ENCODE results near the gene OR6A2.

The OR6A2 gene

GRCh38 chr11:6742260-6742659, 57.2 kb downstream of the OR6A2 start:
- Histone ChIP-seq H4K20me1 (ENCODE audit: insufficient read depth) (no peaks in the 10 kb centered on the region), H3K79me2 (ENCODE audit: insufficient read depth, low read depth) (no peaks in the 10 kb centered on the region), H3K4me2 (no peak overlapping the region), H3K9ac (no peak overlapping the region), H3K27me3 (ENCODE audit: insufficient read depth, low read depth) (no peaks in the 10 kb centered on the region), H3K27ac (no peak overlapping the region), H2AFZ (ENCODE audit: low read depth) (no peak overlapping the region), H3K4me3 (IDR thresholded peaks at IDR 0.05; ENCODE audit: insufficient read depth, low read depth, low read length) (no peak overlapping the region), H3K36me3 (ENCODE audit: insufficient read depth) (no peaks in the 10 kb centered on the region), H3K4me1 (ENCODE audit: low read depth, poor library complexity, severe bottlenecking) (peaks cover 13% of the 10 kb centered on the region)
- no peak for TF ChIP-seq CTCF (conservative IDR thresholded peaks at IDR 0.05; ENCODE audit: low read depth, low read length)

All from KMS-11 (cell line).